Activated CD8-positive, alpha-beta memory T cell treated with anti-CD3 and anti-CD28 coated beads for 48 hours (primary cell): Measurements from ENCODE around the gene TESK1.
A peak's percentile ranks its signal among the peaks of the same experiment; 100 is the strongest.
"Not testable (repeated sequence)": the region's sequence is repeated elsewhere in the genome, so short reads cannot be mapped to it uniquely, and the experiment has no call there.

Experiments
- DNase-seq, 3 experiments: peaks; one replicate each; pipeline ENCODE4 v3.0.0-alpha.2; 2020; ENCODE audit warnings: low read depth in 2 of 3, low spot score in 2 of 3

Gene TESK1

GRCh38 chr9:35645736-35646135 lies 40.7 kb downstream of the TESK1 start:
- not testable (repeated sequence) for DNase-seq

- DNase-seq, result no peak
Observed at GRCh38 chr9:35646153-35646532, 41.1 kb downstream of the TESK1 start.

- DNase-seq, result peak; percentile 82 to 84 (median 83)
Observed at GRCh38 chr9:35646533-35647265, 41.6 kb downstream of the TESK1 start.

- DNase-seq, result peak in 1 of 3 experiments; percentile 32
Observed at GRCh38 chr9:35649431-35650340, 44.6 kb downstream of the TESK1 start.

GRCh38 chr9:35650341-35651158 lies 45.5 kb downstream of the TESK1 start, which contains the start of gene SIT1:
Gene SIT1, minus strand, starts transcription at chr9:35650931. Its CDS starts 78 bp downstream, at chr9:35650853.
- no peak for DNase-seq

- no peak for DNase-seq
Observed at GRCh38 chr9:35651956-35652828, 47.1 kb downstream of the TESK1 start.

- DNase-seq, result no peak
Observed at GRCh38 chr9:35652829-35653209, 47.8 kb downstream of the TESK1 start.

- no peak for DNase-seq
Observed at GRCh38 chr9:35653611-35654010, 48.5 kb downstream of the TESK1 start.

GRCh38 chr9:35656348-35656747 lies 51.3 kb downstream of the TESK1 start:
- DNase-seq, result no peak

GRCh38 chr9:35656831-35657545 lies 51.9 kb downstream of the TESK1 start:
- DNase-seq, result no peak

GRCh38 chr9:35657546-35658136 lies 52.6 kb downstream of the TESK1 start, which contains the start of gene RMRP:
Gene RMRP, minus strand, starts transcription at chr9:35658019.
- peak; percentile 79 to 92 (median 84) for DNase-seq

- DNase-seq, result peak; percentile 63 to 76 (median 74)
Observed at GRCh38 chr9:35658137-35658967, 53.3 kb downstream of the TESK1 start, which contains the start of gene CCDC107. Gene CCDC107, plus strand, starts transcription at chr9:35658292. Its CDS starts 88 bp downstream, at chr9:35658380.

GRCh38 chr9:35658968-35659220 lies 53.8 kb downstream of the TESK1 start:
- no peak for DNase-seq

GRCh38 chr9:35659340-35659739 lies 54.3 kb downstream of the TESK1 start:
- no peak for DNase-seq
